GM18508 (cell line): ENCODE data around the gene KCNQ5.
"Not testable (repeated sequence)": the region's sequence is repeated elsewhere in the genome, so short reads cannot be mapped to it uniquely, and the experiment has no call there.

ENCODE experiments used
- ATAC-seq: cut with Tn5 transposase; IDR thresholded peaks from one replicate; pipeline ENCODE4 v1.9.1; 2021; ENCODE audit warnings: moderate number of reproducible peaks; ENCODE audit not compliant: insufficient read depth, unreplicated experiment

The KCNQ5 gene

DNA sequence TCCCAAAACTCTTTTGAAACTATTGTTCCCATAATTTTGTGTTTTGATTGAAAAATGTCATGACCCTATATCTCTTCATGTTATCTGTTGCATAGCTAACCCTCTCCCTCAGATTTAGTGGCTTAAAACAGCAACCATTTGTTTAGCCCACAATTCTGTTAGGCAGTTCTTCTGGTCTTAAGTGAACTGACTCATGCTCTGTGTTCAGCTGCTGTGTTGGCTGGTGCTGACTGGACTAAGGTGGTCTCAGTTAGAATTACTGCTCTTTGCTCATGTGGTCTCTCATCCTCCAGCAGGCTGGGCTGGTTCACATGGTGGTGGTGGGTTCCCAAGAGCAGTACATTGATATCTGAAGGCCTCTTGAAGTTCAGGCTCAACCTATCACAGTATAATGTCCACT, 522.7 kb downstream of the KCNQ5 start:
- ATAC-seq = no peak

DNA sequence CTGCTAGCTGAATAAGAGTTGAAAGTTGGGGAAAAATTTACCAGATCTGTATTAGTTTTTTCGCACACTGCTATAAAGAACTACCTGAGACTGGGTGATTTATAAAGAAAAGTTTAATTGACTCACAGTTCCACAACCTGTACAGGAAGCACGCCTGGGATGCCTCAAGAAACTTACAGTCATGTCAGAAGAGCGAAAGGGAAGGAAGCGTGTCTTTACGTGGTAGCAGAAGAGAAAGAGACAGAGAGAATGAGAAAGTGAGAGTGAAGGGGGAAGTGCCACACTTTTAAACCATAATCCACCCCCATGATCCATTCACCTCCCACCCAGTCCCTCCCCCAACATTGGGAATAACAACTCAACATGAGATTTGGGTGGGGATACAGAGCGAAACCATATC, 523.8 kb downstream of the KCNQ5 start:
- peak; percentile 83 for ATAC-seq

DNA sequence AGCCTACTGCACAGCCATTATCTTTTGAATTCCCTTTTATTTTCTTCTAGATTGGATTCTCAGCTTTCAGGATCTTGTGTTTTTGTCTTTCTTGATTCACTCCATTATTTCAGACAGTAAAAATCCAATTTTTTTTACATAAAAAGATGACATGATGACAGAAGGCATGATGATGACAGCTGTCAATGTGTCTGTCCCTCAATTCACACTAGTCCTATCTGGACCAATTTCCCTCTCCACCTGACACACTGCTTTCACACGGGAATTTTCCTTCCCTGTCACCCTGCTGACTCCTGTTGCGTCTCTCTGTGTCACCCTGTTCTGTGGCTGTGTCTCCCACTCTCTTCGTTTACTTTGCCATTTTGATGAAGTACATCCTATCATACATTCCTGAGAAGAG, 529.9 kb downstream of the KCNQ5 start:
- ATAC-seq = no peak

GRCh38 chr6:73152556-73152955, 530.7 kb downstream of the KCNQ5 start:
- no peak for ATAC-seq

- no peak for ATAC-seq
These were observed 531.3 kb downstream of the KCNQ5 start for GRCh38 chr6:73152966-73153757.

GRCh38 chr6:73156793-73157767, 535.2 kb downstream of the KCNQ5 start:
- ATAC-seq = no peak

GRCh38 chr6:73157870-73158269, 536.0 kb downstream of the KCNQ5 start:
- no peak for ATAC-seq

DNA sequence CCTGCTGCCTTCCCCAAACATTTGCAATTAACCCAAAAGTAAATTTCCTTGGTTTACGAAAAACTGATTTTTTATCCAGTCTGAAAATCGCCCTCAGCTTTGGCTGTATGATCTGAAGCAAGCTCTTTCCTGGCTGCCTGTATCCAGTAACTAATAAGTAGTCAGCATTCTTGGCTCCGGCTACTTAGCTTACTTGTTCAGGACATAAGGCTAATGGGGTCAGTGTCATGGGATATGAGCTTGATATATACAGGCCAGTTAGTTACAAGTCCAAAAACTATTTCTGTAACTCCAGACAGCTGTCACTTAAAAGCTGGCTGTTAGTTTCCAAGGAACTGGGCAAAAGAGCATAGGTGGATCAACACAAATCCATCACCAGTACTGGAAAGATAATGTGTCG, 547.2 kb downstream of the KCNQ5 start:
- ATAC-seq = no peak

DNA sequence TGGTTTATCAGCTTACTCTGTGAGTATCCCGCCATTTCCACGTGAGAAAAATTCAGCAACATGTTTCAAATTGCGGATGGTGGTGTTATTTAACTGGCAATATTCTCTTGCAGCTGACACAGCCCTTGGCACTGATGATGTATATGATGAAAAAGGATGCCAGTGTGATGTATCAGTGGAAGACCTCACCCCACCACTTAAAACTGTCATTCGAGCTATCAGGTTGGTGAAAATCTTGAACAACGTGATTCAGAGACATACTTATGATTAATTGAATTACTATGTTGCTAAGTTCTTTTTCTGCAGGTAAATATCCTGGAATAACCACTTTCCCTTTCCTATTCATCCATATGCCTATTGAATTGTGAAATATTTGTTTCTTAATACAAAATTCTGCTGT, 547.8 kb downstream of the KCNQ5 start:
- ATAC-seq = no peak

DNA sequence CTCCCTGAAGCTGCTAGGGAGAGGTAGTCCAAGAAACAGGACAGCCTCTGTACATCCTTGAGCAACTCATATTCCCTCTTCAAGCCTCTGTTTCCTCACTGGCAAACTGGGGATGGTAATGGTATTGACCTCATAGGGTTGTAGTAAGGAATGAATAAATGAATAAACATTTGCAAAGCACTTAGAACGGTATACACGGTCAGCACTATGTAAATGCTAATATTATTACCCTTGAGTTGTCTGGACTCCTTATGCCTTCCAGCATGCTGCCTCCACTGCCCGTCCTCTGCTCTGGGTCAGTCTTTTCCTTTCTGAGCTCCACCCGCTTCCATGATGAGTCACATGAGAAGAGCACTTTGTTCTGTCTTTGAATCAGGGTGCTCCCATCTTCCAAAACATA, 552.8 kb downstream of the KCNQ5 start:
- ATAC-seq = no peak

- ATAC-seq = no peak
These were observed 554.2 kb downstream of the KCNQ5 start for GRCh38 chr6:73176057-73176456.

DNA sequence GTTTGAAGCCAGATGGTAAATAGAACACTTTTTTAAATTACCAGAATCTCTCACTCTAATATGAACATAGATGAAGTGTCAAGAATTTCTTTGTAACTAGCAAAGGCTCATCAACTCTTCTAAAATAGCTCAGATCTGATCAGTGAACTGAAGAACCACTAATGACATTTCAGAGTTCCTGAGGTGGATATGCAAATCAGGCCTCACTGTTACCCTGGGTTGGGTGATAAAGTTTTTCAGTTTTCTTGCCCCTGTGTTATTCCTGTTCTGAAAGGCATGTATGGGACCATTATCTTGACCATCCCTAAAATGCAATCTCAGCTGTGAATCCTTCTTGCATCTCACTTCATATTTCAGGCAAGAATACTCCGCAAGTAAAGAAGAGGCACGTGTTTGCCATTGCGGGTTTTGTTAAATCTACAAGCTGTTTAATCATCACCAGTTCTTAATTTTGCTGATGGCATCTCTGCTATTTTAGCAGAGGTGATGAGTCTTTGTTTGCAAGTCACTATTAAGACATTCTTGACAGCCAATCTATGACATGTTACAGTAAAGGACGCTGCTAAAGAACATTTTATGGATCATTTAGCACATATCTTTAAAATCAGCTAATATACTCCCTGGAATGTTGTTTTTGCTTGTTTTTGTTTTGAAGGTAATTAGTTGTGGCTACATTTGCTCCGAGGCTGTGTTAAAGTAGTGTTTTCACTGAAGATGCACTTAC, 555.5 kb downstream of the KCNQ5 start:
- ATAC-seq = peak; percentile 42

DNA sequence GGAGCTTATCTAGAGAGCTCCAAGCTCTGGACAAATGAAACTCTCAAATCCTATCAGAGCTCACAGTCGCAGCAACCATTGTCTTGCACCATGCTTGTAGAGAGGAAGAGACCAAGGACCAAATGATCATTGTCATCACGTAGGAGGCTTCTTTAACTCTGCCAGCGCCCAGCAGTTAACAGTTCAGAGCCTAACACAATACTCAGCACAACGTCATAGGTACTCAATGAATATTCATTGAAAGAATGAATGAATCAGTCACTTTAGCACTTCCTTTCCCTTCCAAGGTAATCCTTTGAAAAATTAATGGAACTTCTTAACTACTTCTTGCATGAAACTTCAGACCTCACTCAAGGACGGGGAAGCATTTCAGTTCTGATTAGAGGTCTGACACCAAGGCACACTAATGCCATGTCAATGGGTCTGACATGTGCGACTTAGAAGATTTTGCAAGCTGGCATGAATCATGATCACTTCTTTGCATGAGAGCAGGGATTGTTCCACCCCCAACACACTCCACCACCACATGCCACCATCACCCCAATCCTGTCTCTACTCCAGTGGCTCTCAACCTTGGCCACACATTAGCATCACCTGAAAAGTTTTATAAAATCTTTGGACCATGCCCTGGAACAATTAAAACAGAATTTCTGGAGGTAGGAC, 558.3 kb downstream of the KCNQ5 start:
- ATAC-seq = no peak

DNA sequence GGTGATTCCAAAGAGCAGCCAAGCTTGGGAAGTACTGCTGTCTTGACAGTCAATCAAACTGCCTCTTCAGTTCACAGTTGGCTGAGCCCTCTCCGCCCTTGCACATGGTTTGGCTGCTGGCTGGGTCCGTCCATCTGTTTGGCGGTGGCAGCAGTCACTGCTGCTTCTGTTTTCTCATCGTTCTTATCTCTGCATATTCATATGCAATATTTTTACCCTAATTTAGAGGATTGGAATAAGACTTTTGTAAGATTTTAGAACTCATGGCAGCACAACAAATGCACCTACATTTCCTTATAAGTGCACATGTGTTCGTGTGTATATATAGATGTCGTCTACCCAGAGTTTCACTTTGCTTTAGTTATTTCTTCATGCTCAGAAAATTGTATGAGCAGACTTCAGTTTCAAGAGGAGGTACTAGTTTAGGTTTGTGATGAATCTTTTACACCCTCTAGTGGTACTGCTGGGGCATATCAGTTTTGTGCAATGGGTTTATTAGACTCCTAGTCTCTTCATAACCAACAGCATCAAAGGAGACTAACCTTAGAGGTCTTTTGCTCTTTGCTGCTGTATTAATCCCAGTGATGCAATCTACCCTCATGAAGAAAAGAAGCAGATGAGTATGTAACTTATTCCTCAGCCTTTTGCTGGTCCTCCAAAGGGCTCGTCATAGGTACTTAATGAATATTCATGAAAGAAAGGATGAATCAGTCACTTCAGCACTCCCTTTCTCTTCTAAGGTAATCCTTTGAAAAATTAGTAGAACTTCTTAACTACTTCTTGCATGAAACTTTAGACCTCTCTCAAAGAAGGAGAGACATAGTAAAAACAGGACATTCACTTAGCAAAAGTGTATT, 559.1 kb downstream of the KCNQ5 start:
- ATAC-seq = peak; percentile 88

GRCh38 chr6:73182021-73182607, 560.2 kb downstream of the KCNQ5 start:
- ATAC-seq = no peak

- not testable (repeated sequence) for ATAC-seq
These were observed 571.4 kb downstream of the KCNQ5 start for GRCh38 chr6:73193302-73193701.

DNA sequence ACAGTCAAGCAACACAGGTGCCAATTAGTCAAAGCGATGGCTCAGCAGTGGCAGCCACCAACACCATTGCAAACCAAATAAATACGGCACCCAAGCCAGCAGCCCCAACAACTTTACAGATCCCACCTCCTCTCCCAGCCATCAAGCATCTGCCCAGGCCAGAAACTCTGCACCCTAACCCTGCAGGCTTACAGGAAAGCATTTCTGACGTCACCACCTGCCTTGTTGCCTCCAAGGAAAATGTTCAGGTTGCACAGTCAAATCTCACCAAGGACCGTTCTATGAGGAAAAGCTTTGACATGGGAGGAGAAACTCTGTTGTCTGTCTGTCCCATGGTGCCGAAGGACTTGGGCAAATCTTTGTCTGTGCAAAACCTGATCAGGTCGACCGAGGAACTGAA, 572.9 kb downstream of the KCNQ5 start:
- no peak for ATAC-seq

- no peak for ATAC-seq
These were observed 578.4 kb downstream of the KCNQ5 start for GRCh38 chr6:73200247-73200646.

DNA sequence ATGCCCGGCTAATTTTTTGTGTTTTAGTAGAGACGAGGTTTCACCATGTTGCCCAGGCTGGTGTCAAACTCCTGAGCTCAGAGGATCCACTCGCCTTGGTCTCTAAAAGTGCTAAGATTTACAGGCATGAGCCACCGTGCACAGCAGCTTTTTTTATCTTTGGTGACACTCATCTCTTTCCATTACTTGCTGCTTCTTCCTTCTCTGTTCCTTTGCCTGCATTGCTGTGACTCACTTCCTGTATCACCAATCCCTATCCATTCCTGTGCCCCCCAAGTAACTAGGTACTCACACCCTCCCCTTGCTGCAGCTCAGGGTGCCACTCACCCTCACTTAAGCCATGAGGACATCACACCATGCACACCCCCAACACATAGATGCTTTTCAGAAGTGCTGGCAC, 578.9 kb downstream of the KCNQ5 start:
- ATAC-seq = no peak
